H1 (cell line): ENCODE data around the gene CFAP210. TPM values are rescaled to one million over a fixed set of nuclear protein-coding genes. Genes with fewer than 3 reads are reported as not detected.

Experiments
- BACH1 ChIP-seq: IDR thresholded peaks from 2 replicates; pipeline ENCODE4 v1.6.1; 2012; ENCODE audit warnings: low read length, improper control_type of control experiment
- ZNF274 ChIP-seq: IDR thresholded peaks from 2 replicates; pipeline ENCODE4 v1.7.0; 2012; ENCODE audit warnings: low read length, borderline replicate concordance; ENCODE audit errors: extremely low read depth
- polyA plus RNA-seq, 7 experiments: library from polyadenylated mRNA; depleted of rRNA in 3 of 7; stranded (reverse) in 5 of 7; unstranded in 2 of 7; fragments of >200 nt in 5 of 7; fragments of 200-250 nt in 2 of 7; gene quantifications; 1 replicate in 5 of 7; 2 replicates in 1 of 7; 4 replicates in 1 of 7; pipeline versions ENCODE4 v1.2.1 to v1.2.3, GENCODE V29; 2011 to 2013; ENCODE audit warnings: missing spikeins in 2 of 7, mixed read lengths in 2 of 7
- total RNA-seq: library from RNA; stranded (reverse); fragmentation: NEBNext Ultra II Directional; extraction: Animal tissue kit (Norgen Biotek cat#: 25700); gene quantifications from 2 replicates; pipeline ENCODE4 v1.2.1, GENCODE V29; 2021

Gene CFAP210
- total and polyA plus RNA-seq, 2 of the 8 experiments (the other 6 are each of a cell fraction or from before 2014, with no cell fraction given), result 0.06 to 0.37 TPM

- TF ChIP-seq ZNF274, result no peak
- no peak for TF ChIP-seq BACH1
Measured at GRCh38 chr2:169738566-169739229, 44.5 kb upstream of the CFAP210 start (continued).
